A549 (cell line): ENCODE data around the gene PECR.

Source experiments
- CHD4 ChIP-seq: fragments of 200-600 bp; sonication (generic); IDR thresholded peaks from 2 replicates; pipeline ENCODE4 v1.6.1; 2016; ENCODE audit warnings: antibody characterized with exemption, mild to moderate bottlenecking, borderline replicate concordance
- EP300 ChIP-seq, 2 experiments: fragments of >200 bp; sonication (Bioruptor Twin); formaldehyde crosslinking; IDR thresholded peaks; 2 replicates in 1 of 2; 3 replicates in 1 of 2; pipeline ENCODE4 v1.6.1; 2016 to 2017
- KDM5A ChIP-seq: fragments of 200-600 bp; sonication (generic); IDR thresholded peaks from 2 replicates; pipeline ENCODE4 v1.6.1; 2016; ENCODE audit warnings: antibody characterized with exemption, mild to moderate bottlenecking
- NPAS2 ChIP-seq: fragments of 250-450 bp; sonication (Bioruptor Pico); IDR thresholded peaks from 2 replicates; pipeline ENCODE4 v1.8.0; 2022; ENCODE audit warnings: mild to moderate bottlenecking, moderate library complexity, borderline replicate concordance
- POLR2A ChIP-seq: IDR thresholded peaks from 2 replicates; pipeline ENCODE4 v1.6.1; 2012; ENCODE audit warnings: mild to moderate bottlenecking, low read length
- RFX5 ChIP-seq: fragments of 450-650 bp; IDR thresholded peaks from 2 replicates; pipeline ENCODE4 v1.7.1; 2014; ENCODE audit warnings: antibody characterized with exemption, mild to moderate bottlenecking, moderate library complexity
- USF2 ChIP-seq: fragments of 450-650 bp; IDR thresholded peaks from 2 replicates; pipeline ENCODE4 v1.6.1; 2014; ENCODE audit warnings: antibody characterized with exemption
- TF ChIP-seq, protein P1 (sequence below): fragments of >200 bp; sonication (Bioruptor Twin); formaldehyde crosslinking; IDR thresholded peaks from 3 replicates; pipeline ENCODE4 v1.5.1; 2016

GRCh38 chr2:216030216-216030615 lies 51.4 kb downstream of the PECR start:
- TF ChIP-seq EP300 (IDR thresholded peaks at IDR 0.05) (no peak), KDM5A (no peak), RFX5 (no peak), POLR2A (no peak), NPAS2 (CRISPR knock-in tag) (no peak), CHD4 (no peak), USF2 (no peak)
- TF ChIP-seq, protein P1, sequence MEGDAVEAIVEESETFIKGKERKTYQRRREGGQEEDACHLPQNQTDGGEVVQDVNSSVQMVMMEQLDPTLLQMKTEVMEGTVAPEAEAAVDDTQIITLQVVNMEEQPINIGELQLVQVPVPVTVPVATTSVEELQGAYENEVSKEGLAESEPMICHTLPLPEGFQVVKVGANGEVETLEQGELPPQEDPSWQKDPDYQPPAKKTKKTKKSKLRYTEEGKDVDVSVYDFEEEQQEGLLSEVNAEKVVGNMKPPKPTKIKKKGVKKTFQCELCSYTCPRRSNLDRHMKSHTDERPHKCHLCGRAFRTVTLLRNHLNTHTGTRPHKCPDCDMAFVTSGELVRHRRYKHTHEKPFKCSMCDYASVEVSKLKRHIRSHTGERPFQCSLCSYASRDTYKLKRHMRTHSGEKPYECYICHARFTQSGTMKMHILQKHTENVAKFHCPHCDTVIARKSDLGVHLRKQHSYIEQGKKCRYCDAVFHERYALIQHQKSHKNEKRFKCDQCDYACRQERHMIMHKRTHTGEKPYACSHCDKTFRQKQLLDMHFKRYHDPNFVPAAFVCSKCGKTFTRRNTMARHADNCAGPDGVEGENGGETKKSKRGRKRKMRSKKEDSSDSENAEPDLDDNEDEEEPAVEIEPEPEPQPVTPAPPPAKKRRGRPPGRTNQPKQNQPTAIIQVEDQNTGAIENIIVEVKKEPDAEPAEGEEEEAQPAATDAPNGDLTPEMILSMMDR = no peak
